Measurements from ENCODE around the gene GLOD4. TPM values are rescaled to one million over a fixed set of nuclear protein-coding genes. Genes with fewer than 3 reads are reported as not detected.
"Not testable (repeated sequence)": the region's sequence is repeated elsewhere in the genome, so short reads cannot be mapped to it uniquely, and the experiment has no call there.

GLOD4 gene
- total and polyA plus RNA-seq, 9 donors: 46.8 to 79.4 (median 69.9) TPM

DNA sequence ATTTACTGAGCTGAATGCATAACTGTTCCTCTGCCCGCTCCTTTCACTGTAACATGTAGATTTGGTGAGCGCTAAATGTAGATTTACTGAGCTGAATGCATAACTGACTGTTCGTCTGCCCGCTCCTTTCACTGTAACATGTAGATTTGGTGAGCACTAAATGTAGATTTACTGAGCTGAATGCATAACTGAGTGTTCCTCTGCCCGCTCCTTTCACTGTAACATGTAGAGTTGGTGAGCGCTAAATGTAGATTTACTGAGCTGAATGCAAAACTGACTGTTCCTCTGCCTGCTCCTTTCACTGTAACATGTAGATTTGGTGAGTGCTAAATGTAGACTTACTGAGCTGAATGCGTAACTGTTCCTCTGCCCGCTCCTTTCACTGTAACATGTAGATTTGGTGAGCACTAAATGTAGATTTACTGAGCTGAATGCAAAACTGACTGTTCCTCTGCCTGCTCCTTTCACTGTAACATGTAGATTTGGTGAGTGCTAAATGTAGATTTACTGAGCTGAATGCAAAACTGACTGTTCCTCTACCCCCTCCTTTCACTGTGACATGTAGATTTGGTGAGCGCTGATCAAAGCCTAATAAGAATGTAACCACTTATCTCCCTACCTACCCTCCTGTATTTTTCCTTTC, 26.6 kb downstream of the GLOD4 start:
- DNase-seq; H3K27me3 ChIP-seq (ENCODE audit: control insufficient read depth, insufficient read depth, low read length); H3K4me3 ChIP-seq (ENCODE audit: low read length); H3K27ac ChIP-seq (ENCODE audit: low read length); H3K9me3 ChIP-seq (replicated peaks; ENCODE audit: control insufficient read depth, low read depth, low read length): not testable (repeated sequence)
- H3K36me3 ChIP-seq (ENCODE audit: control insufficient read depth, insufficient read depth, low read length): peaks cover 21% of the 10 kb centered on the region
- peaks cover 17% of the 10 kb centered on the region for H3K4me1 ChIP-seq (ENCODE audit: control insufficient read depth, insufficient read depth, low read length)
- WGBS (ENCODE audit: insufficient coverage): 100% methylated on average over 5 of the region's 9 CpGs

DNA sequence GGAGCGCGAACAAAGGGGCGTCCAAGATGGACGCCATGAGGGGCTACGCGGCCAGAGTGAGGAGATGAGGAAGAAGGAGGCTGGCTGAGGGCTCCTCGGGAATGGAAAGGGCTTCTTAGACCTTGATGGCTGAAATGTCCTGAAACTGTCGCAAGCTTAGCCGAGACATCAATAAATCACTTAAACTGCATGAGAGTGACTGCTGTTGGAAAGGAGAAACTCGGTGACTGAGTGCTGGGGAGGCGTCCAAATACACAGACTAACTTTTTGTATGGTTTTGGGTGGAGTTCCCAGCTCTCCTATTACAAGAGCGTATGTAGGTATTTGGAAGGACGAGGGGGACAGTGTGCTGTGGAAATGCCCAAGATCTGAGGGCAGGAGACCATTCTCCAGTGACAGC, 28.7 kb downstream of the GLOD4 start:
- Histone ChIP-seq H3K27ac (ENCODE audit: low read length) (peak overlapping the region; percentile 35), H3K4me3 (ENCODE audit: low read length) (no peak overlapping the region), H3K9me3 (replicated peaks; ENCODE audit: control insufficient read depth, low read depth, low read length) (no peaks in the 10 kb centered on the region), H3K27me3 (ENCODE audit: control insufficient read depth, insufficient read depth, low read length) (no peaks in the 10 kb centered on the region), H3K36me3 (ENCODE audit: control insufficient read depth, insufficient read depth, low read length) (peaks cover 11% of the 10 kb centered on the region), H3K4me1 (ENCODE audit: control insufficient read depth, insufficient read depth, low read length) (peaks cover 19% of the 10 kb centered on the region)
- peak; percentile 54 for DNase-seq
- 90% methylated on average over 8 of the region's 13 CpGs for WGBS (ENCODE audit: insufficient coverage)

DNA sequence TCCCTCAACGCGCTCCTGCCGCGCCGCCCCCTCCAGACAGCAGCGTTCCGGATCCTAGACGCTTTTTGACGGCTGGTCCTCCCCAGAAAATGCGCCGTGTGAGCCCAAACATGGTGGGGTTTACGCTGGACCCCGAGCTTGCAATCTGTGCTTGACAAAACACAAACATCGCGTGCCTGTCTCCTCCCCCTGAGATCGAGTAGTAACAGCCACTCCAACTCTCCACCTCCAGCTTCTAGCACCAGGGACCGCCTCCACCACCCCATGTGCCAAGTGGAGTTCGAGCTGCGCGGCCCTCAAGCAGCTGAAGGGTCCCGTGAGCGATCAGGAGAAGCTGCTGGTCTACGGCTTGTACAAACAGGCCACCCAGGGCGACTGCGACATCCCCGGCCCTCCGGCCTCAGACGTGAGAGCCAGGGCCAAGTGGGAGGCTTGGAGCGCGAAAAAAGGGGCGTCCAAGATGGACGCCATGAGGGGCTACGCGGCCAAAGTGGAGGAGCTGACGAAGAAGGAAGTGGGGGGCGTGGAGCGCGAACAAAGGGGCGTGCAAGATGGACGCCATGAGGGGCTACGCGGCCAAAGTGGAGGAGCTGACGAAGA, 29.4 kb downstream of the GLOD4 start:
- 7% methylated on average over 29 of the region's 43 CpGs for WGBS (ENCODE audit: insufficient coverage)
- peaks cover 14% of the 10 kb centered on the region for H3K36me3 ChIP-seq (ENCODE audit: control insufficient read depth, insufficient read depth, low read length)
- peaks cover 21% of the 10 kb centered on the region for H3K4me1 ChIP-seq (ENCODE audit: control insufficient read depth, insufficient read depth, low read length)
- H3K4me3 ChIP-seq (ENCODE audit: low read length): peak overlapping the region; percentile 81
- no peaks in the 10 kb centered on the region for H3K27me3 ChIP-seq (ENCODE audit: control insufficient read depth, insufficient read depth, low read length)
- peak; percentile 94 for DNase-seq
- peak overlapping the region; percentile 88 for H3K27ac ChIP-seq (ENCODE audit: low read length)
- no peaks in the 10 kb centered on the region for H3K9me3 ChIP-seq (replicated peaks; ENCODE audit: control insufficient read depth, low read depth, low read length)

DNA sequence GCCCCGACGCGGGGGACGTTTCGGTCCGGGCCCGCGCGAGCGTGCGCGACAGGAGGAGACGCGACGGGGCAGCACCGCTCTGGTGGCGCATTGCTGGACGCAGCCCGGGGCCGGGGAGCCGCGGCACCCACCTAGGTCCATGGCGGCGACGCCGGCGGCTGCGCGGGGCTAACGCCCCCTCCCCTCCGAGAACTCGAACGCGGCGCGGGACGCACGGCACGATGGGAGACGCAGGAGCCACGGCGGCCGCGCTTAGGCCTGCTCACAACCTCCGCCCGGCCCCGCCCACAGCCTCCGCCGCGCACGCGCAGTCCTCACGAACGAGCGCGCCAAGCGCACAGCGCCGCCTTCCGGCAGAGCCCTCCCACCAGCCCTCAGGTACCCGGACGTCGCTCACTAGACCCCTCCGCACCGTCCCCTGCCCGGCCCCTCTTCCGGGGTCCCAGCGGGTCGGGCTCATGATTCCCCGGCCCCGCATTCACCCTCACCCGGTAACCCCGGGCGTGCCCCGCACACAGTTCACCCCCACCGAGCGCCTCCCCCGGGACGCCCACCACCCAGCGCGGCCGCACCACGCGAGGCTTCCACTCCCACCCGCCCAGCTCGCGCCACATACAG, 30.0 kb downstream of the GLOD4 start, which contains the start of gene GEMIN4:
TSS of gene GEMIN4 (minus strand) at position 263 of the 618 bp plus-strand sequence. CDS start at position 141, 122 bp downstream.
- H3K4me1 ChIP-seq (ENCODE audit: control insufficient read depth, insufficient read depth, low read length): peaks cover 21% of the 10 kb centered on the region
- H3K4me3 ChIP-seq (ENCODE audit: low read length): peak within 1 kb of the TSS; percentile 81
- no peaks in the 10 kb centered on the region for H3K27me3 ChIP-seq (ENCODE audit: control insufficient read depth, insufficient read depth, low read length)
- peaks cover 14% of the 10 kb centered on the region for H3K36me3 ChIP-seq (ENCODE audit: control insufficient read depth, insufficient read depth, low read length)
- peak; percentile 95 for DNase-seq
- under 1% methylated on average over 79 of the region's 87 CpGs for WGBS (ENCODE audit: insufficient coverage)
- H3K27ac ChIP-seq (ENCODE audit: low read length): peak within 1 kb of the TSS; percentile 88
- H3K9me3 ChIP-seq (replicated peaks; ENCODE audit: control insufficient read depth, low read depth, low read length): no peaks in the 10 kb centered on the region

DNA sequence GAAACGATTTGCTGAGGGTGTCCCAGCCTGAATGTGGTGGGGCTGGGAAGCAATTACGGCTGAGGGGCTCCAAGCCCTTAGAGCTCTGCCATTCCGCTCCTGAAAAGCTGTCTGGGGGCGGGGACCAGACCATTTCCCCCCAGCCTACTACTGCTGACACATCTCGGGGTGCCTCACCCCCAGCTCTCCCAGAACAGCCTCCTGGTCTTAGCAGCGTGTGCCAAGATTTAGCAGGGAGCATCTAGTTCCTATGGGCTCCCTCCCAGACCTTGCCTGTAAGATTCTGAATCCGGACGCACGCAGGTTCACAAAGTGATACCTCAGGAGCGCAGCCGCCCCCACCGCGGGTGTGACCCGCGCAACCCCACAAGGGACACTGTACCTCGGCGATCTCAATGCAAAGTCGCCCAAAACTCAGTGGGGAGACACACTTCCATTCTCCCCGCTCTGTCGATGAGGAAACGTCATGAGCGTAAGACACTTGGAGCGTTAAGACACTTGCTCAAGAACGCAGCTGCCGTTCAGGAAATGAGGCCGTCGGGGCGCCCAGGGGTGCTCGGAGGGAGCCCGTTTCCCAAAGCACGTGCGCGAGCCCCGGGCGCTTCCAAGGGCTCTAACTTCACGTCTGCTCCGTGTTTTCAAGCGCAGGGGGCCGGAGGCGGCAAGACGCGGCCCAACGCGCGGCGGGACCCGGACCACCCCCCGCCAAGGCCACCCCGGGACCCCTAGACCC, 30.6 kb downstream of the GLOD4 start:
- no peaks in the 10 kb centered on the region for H3K27me3 ChIP-seq (ENCODE audit: control insufficient read depth, insufficient read depth, low read length)
- WGBS (ENCODE audit: insufficient coverage): under 1% methylated on average over 45 of the region's 49 CpGs
- peak overlapping the region; percentile 13 for H3K27ac ChIP-seq (ENCODE audit: low read length)
- H3K4me1 ChIP-seq (ENCODE audit: control insufficient read depth, insufficient read depth, low read length): peaks cover 21% of the 10 kb centered on the region
- H3K36me3 ChIP-seq (ENCODE audit: control insufficient read depth, insufficient read depth, low read length): peaks cover 19% of the 10 kb centered on the region
- H3K9me3 ChIP-seq (replicated peaks; ENCODE audit: control insufficient read depth, low read depth, low read length): no peaks in the 10 kb centered on the region
- peak; percentile 61 for DNase-seq
- peak overlapping the region; percentile 81 for H3K4me3 ChIP-seq (ENCODE audit: low read length)

DNA sequence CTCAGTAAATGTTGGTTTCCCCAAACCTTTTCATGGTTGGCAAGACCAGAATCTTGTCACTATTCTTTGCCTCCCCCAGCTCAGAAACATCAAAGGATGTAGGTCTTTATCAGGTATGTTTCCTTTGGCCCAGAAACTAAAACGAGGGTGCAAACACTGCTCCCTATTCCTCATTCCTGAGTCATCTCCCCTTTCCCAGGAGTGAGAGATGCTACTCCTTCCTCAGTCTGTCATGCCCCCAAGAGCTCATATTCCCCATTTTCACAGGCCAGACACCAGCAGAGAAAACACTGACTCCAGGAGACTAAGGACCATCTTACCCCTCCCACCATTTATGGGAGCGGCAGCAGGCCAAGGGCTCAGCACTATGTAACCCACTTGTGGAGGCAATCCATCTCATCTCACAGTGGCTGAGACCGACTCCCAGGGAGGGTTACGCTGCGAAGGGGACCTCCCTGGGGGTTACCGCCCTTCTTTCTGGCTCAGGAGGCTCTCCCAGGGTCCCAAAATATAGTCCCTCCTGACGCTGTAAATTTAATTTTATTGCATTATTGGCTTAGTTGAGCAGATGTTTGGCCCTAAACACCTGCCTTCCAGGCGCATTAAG, 31.5 kb downstream of the GLOD4 start:
- H3K4me3 ChIP-seq (ENCODE audit: low read length): peak overlapping the region; percentile 81

DNA sequence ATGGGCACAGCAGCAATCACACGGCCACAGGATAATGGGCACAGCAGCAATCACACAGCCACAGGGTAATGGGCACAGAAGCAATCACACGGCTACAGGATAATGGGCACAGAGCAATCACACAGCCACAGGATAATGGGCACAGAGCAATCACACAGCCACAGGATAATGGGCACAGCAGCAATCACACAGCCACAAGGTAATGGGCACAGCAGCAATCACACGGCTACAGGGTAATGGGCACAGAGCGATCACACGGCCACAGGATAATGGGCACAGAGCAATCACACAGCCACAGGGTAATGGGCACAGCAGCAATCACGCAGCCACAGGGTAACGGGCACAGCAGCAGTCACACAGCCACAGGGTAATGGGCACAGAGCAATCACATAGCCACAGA, 32.7 kb downstream of the GLOD4 start:
- H3K4me3 ChIP-seq (ENCODE audit: low read length); DNase-seq; H3K9me3 ChIP-seq (replicated peaks; ENCODE audit: control insufficient read depth, low read depth, low read length); H3K27ac ChIP-seq (ENCODE audit: low read length); H3K27me3 ChIP-seq (ENCODE audit: control insufficient read depth, insufficient read depth, low read length): not testable (repeated sequence)
- Histone ChIP-seq H3K36me3 (ENCODE audit: control insufficient read depth, insufficient read depth, low read length) (peaks cover 40% of the 10 kb centered on the region), H3K4me1 (ENCODE audit: control insufficient read depth, insufficient read depth, low read length) (peaks cover 21% of the 10 kb centered on the region)
- WGBS (ENCODE audit: insufficient coverage): 88% methylated on average over 2 of the region's 7 CpGs

More for the DNA sequence above, 31.5 kb downstream of the GLOD4 start:
- peaks cover 28% of the 10 kb centered on the region for H3K36me3 ChIP-seq (ENCODE audit: control insufficient read depth, insufficient read depth, low read length)
- no peaks in the 10 kb centered on the region for H3K27me3 ChIP-seq (ENCODE audit: control insufficient read depth, insufficient read depth, low read length)
- peaks cover 21% of the 10 kb centered on the region for H3K4me1 ChIP-seq (ENCODE audit: control insufficient read depth, insufficient read depth, low read length)
- H3K9me3 ChIP-seq (replicated peaks; ENCODE audit: control insufficient read depth, low read depth, low read length): no peaks in the 10 kb centered on the region
- H3K27ac ChIP-seq (ENCODE audit: low read length): no peak overlapping the region
- DNase-seq: no peak
- 70% methylated on average over 3 of the region's 8 CpGs for WGBS (ENCODE audit: insufficient coverage)

DNA sequence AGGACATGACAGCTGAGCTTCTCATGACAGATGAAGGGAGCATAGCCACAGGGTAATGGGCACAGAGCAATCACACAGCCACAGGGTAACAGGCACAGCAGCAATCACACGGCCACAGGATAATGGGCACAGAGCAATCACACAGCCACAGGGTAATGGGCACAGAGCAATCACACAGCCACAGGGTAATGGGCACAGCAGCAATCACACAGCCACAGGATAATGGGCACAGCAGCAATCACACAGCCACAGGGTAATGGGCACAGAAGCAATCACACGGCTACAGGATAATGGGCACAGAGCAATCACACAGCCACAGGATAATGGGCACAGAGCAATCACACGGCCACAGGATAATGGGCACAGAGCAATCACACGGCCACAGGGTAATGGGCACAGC, 33.5 kb downstream of the GLOD4 start:
- H3K4me3 ChIP-seq (ENCODE audit: low read length); H3K27me3 ChIP-seq (ENCODE audit: control insufficient read depth, insufficient read depth, low read length); H3K27ac ChIP-seq (ENCODE audit: low read length); H3K9me3 ChIP-seq (replicated peaks; ENCODE audit: control insufficient read depth, low read depth, low read length); DNase-seq: not testable (repeated sequence)
- Histone ChIP-seq H3K4me1 (ENCODE audit: control insufficient read depth, insufficient read depth, low read length) (peaks cover 21% of the 10 kb centered on the region), H3K36me3 (ENCODE audit: control insufficient read depth, insufficient read depth, low read length) (peaks cover 47% of the 10 kb centered on the region)
- 100% methylated on average over 3 of the region's 4 CpGs for WGBS (ENCODE audit: insufficient coverage)

DNA sequence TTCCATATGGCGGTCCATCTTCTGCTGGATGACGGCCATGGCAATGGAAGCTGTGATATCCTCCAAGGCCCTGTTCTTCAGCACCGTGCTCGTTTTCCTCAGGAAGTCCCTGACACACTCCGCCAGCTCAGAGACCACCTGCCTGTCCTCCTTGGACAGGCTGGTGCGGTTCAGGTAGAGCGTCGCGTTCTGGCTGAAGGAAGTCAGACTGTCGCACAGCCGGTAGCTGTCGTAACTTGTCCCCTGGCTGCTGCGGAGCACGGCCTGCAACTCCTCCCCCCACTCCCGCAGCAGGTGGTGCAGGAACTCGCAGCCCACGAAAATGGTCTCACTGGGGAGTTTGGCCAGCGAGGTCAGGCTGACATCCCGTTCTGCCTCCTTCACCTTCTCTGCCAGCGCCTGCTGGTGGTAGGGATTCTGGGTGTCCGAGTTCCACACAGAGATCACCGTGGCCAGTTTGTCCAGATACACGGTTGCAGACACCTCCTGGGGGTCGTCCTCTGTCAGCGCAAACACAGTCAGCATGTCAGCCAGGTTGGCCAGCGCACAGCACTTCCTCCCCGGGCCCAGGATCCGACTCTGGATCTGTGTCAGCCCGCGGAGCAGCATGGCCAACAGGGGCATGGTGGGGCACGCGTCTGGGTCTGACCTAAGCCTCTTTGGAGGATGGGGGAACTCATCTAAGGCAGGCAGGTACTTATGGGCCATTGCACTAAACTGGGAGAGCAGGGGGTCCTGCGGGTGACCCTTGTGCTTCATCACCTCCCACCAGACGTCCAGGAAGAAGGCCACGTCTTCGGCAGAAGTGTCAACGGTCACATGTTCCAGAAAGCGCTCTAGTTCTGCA, 35.1 kb downstream of the GLOD4 start:
- Histone ChIP-seq H3K36me3 (ENCODE audit: control insufficient read depth, insufficient read depth, low read length) (peaks cover 61% of the 10 kb centered on the region), H3K27ac (ENCODE audit: low read length) (no peak overlapping the region), H3K27me3 (ENCODE audit: control insufficient read depth, insufficient read depth, low read length) (no peaks in the 10 kb centered on the region), H3K4me1 (ENCODE audit: control insufficient read depth, insufficient read depth, low read length) (peaks cover 17% of the 10 kb centered on the region), H3K9me3 (replicated peaks; ENCODE audit: control insufficient read depth, low read depth, low read length) (no peaks in the 10 kb centered on the region), H3K4me3 (ENCODE audit: low read length) (no peak overlapping the region)
- WGBS (ENCODE audit: insufficient coverage): 90% methylated on average over 35 of the region's 38 CpGs
- no peak for DNase-seq
